GM21515 (cell line): ENCODE data around the gene ERCC1.

Experiments
- ATAC-seq: cut with Tn5 transposase; IDR thresholded peaks from one replicate; pipeline ENCODE4 v1.9.1; 2021; ENCODE audit not compliant: unreplicated experiment

Gene ERCC1

GRCh38 chr19:45406226-45407090 lies 17.3 kb downstream of the ERCC1 start, which contains the start of gene POLR1G:
POLR1G (plus strand) TSS chr19:45406644; CDS start chr19:45406697, 53 bp downstream.
- peak; percentile 62 for ATAC-seq

GRCh38 chr19:45405435-45406225 lies 18.1 kb downstream of the ERCC1 start:
- ATAC-seq = peak; percentile 48

- ATAC-seq = no peak
Observed at GRCh38 chr19:45404557-45405434, 18.9 kb downstream of the ERCC1 start, which contains the start of gene PPP1R13L. PPP1R13L (minus strand) TSS chr19:45405069; CDS start chr19:45398318, 6,751 bp downstream.

- ATAC-seq = no peak
Observed at GRCh38 chr19:45403781-45404556, 19.7 kb downstream of the ERCC1 start.

- ATAC-seq = no peak
Observed at GRCh38 chr19:45403272-45403671, 20.4 kb downstream of the ERCC1 start.

- ATAC-seq = no peak
Observed at GRCh38 chr19:45402298-45403061, 21.2 kb downstream of the ERCC1 start.

- no peak for ATAC-seq
Observed at GRCh38 chr19:45401815-45402214, 21.9 kb downstream of the ERCC1 start.

- no peak for ATAC-seq
Observed at GRCh38 chr19:45400192-45400591, 23.5 kb downstream of the ERCC1 start.

GRCh38 chr19:45395821-45396617 lies 27.7 kb downstream of the ERCC1 start:
- no peak for ATAC-seq

- ATAC-seq = no peak
Observed at GRCh38 chr19:45391871-45392665, 31.6 kb downstream of the ERCC1 start.

GRCh38 chr19:45391346-45391745 lies 32.4 kb downstream of the ERCC1 start:
- no peak for ATAC-seq

GRCh38 chr19:45385392-45386221 lies 38.1 kb downstream of the ERCC1 start:
- no peak for ATAC-seq

- no peak for ATAC-seq
Observed at GRCh38 chr19:45382426-45382825, 41.3 kb downstream of the ERCC1 start.

- no peak for ATAC-seq
Observed at GRCh38 chr19:45380107-45380506, 43.6 kb downstream of the ERCC1 start.

- no peak for ATAC-seq
Observed at GRCh38 chr19:45376045-45376724, 47.5 kb downstream of the ERCC1 start.
